Measurements from ENCODE around the gene DNAH11. TPM values are rescaled to one million over a fixed set of nuclear protein-coding genes. Genes with fewer than 3 reads are reported as not detected.

Gene DNAH11
- total and polyA plus RNA-seq, 2 donors (not counting 1 experiment from before 2014, with no cell fraction given) = 0.33 to 0.34 TPM

GRCh38 chr7:21550076-21550475 lies 7.2 kb downstream of the DNAH11 start:
- H3K27me3 ChIP-seq (ENCODE audit: control insufficient read depth, insufficient read depth, low read length) = no peaks in the 10 kb centered on the region
- no peaks in the 10 kb centered on the region for H3K4me1 ChIP-seq (ENCODE audit: control insufficient read depth, extremely low read depth, insufficient read depth, low read length)
- H3K9me3 ChIP-seq (ENCODE audit: control insufficient read depth, insufficient read depth, low read depth, low read length) = no peaks in the 10 kb centered on the region
- no peak for DNase-seq (ENCODE audit: low read depth in 2 of 2)
- no peak overlapping the region for H3K4me3 ChIP-seq (replicated peaks in 1 of 4; ENCODE audit: control extremely low read depth in 1 of 4, insufficient read depth in 1 of 4, low read depth in 3 of 4, low read length in 4 of 4)
- no peaks in the 10 kb centered on the region for H3K36me3 ChIP-seq (ENCODE audit: control insufficient read depth, insufficient read depth, low read length)
- no peaks in the 10 kb centered on the region for H4K20me1 ChIP-seq (ENCODE audit: control insufficient read depth, extremely low read depth, insufficient read depth, low read length)
- H3K4me2 ChIP-seq (ENCODE audit: extremely low read depth, insufficient read depth, low read length) = no peak overlapping the region
- H3K9ac ChIP-seq (ENCODE audit: insufficient read depth, low read length) = no peak overlapping the region
- TF ChIP-seq, protein P1, sequence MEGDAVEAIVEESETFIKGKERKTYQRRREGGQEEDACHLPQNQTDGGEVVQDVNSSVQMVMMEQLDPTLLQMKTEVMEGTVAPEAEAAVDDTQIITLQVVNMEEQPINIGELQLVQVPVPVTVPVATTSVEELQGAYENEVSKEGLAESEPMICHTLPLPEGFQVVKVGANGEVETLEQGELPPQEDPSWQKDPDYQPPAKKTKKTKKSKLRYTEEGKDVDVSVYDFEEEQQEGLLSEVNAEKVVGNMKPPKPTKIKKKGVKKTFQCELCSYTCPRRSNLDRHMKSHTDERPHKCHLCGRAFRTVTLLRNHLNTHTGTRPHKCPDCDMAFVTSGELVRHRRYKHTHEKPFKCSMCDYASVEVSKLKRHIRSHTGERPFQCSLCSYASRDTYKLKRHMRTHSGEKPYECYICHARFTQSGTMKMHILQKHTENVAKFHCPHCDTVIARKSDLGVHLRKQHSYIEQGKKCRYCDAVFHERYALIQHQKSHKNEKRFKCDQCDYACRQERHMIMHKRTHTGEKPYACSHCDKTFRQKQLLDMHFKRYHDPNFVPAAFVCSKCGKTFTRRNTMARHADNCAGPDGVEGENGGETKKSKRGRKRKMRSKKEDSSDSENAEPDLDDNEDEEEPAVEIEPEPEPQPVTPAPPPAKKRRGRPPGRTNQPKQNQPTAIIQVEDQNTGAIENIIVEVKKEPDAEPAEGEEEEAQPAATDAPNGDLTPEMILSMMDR (conservative IDR thresholded peaks at IDR 0.05 in 1 of 2, IDR thresholded peaks at IDR 0.05 in 1 of 2; ENCODE audit: low read depth in 1 of 2, low read length in 2 of 2) = no peak
- TF ChIP-seq EZH2 (IDR thresholded peaks at IDR 0.05; ENCODE audit: low read length, missing control alignments) = no peak
- H3K27ac ChIP-seq (ENCODE audit: insufficient read depth, low read length) = no peak overlapping the region
- no peaks in the 10 kb centered on the region for H3K79me2 ChIP-seq (ENCODE audit: control insufficient read depth, insufficient read depth, low read length)
- no peak overlapping the region for H2AFZ ChIP-seq (ENCODE audit: low read length)

DNA sequence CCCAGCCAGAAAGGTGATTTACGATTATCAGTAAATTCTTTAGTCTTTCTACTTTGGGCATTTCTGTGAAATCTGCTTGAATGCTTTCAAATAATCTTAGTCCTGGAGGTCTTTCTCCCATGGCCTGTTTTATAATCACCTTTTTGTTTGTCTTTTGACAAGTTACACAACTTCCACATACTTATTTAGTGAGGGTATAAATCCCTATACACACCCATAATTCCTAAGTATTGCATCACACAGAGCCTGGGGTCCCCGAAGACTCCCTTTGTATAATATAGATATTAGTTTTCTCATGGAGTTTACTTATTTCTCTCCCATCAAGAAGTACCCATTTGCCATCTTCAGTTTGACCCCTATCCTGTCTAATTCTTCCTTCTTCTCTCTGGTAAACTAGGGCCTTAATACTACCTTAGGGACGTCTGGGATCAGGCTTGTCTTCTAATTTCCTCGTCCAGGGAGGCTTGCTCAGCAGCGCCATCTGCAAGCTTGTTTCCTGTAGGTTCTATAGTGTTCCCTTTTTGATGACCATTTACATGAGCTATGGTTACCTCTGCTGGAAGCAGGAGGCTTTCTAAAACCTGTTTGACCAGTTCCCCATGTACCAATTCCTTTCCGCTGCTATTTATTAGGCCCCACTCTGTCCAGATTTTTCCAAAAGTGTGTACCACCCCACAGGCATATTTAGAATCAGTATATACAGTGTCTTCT lies 8.1 kb downstream of the DNAH11 start:
- no peak overlapping the region for H3K27ac ChIP-seq (ENCODE audit: insufficient read depth, low read length)
- no peak for DNase-seq (ENCODE audit: low read depth in 2 of 2)
- no peak overlapping the region for H3K9ac ChIP-seq (ENCODE audit: insufficient read depth, low read length)

DNA sequence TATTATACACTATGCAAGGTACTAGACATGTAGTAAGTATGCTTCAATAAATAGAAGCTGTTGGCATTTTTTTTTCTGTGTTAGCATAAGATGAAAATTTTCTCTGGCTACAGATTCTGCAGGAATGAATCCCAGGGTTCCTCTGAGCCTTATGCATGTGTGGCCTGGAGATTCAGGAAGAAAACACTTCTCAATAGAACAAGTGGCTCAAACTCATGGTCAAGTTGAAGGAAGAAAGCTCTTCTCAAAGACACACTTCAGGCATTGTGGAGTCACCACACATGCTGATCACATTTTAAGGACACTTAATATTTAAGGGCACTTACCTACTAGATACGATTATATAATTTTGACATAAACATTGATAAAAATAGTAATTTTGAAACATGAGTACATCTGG lies 19.5 kb downstream of the DNAH11 start:
- H3K9ac ChIP-seq (ENCODE audit: insufficient read depth, low read length) = no peak overlapping the region
- no peaks in the 10 kb centered on the region for H4K20me1 ChIP-seq (ENCODE audit: control insufficient read depth, extremely low read depth, insufficient read depth, low read length)
- H3K27ac ChIP-seq (ENCODE audit: insufficient read depth, low read length) = no peak overlapping the region
- no peak overlapping the region for H3K4me2 ChIP-seq (ENCODE audit: extremely low read depth, insufficient read depth, low read length)
- no peaks in the 10 kb centered on the region for H3K9me3 ChIP-seq (ENCODE audit: control insufficient read depth, insufficient read depth, low read depth, low read length)
- no peaks in the 10 kb centered on the region for H3K36me3 ChIP-seq (ENCODE audit: control insufficient read depth, insufficient read depth, low read length)
- DNase-seq (ENCODE audit: low read depth in 2 of 2) = no peak
- TF ChIP-seq, protein P1 (conservative IDR thresholded peaks at IDR 0.05 in 1 of 2, IDR thresholded peaks at IDR 0.05 in 1 of 2; ENCODE audit: low read depth in 1 of 2, low read length in 2 of 2) = no peak
- no peak for TF ChIP-seq EZH2 (IDR thresholded peaks at IDR 0.05; ENCODE audit: low read length, missing control alignments)
- no peaks in the 10 kb centered on the region for H3K27me3 ChIP-seq (ENCODE audit: control insufficient read depth, insufficient read depth, low read length)
- no peaks in the 10 kb centered on the region for H3K4me1 ChIP-seq (ENCODE audit: control insufficient read depth, extremely low read depth, insufficient read depth, low read length)
- no peaks in the 10 kb centered on the region for H3K79me2 ChIP-seq (ENCODE audit: control insufficient read depth, insufficient read depth, low read length)
- no peak overlapping the region for H3K4me3 ChIP-seq (replicated peaks in 1 of 4; ENCODE audit: control extremely low read depth in 1 of 4, insufficient read depth in 1 of 4, low read depth in 3 of 4, low read length in 4 of 4)
- no peak overlapping the region for H2AFZ ChIP-seq (ENCODE audit: low read length)

More for the DNA sequence above, 8.1 kb downstream of the DNAH11 start:
- Histone ChIP-seq H3K4me2 (ENCODE audit: extremely low read depth, insufficient read depth, low read length) (no peak overlapping the region), H3K4me1 (ENCODE audit: control insufficient read depth, extremely low read depth, insufficient read depth, low read length) (no peaks in the 10 kb centered on the region), H4K20me1 (ENCODE audit: control insufficient read depth, extremely low read depth, insufficient read depth, low read length) (no peaks in the 10 kb centered on the region), H3K36me3 (ENCODE audit: control insufficient read depth, insufficient read depth, low read length) (no peaks in the 10 kb centered on the region), H3K9me3 (ENCODE audit: control insufficient read depth, insufficient read depth, low read depth, low read length) (no peaks in the 10 kb centered on the region), H3K79me2 (ENCODE audit: control insufficient read depth, insufficient read depth, low read length) (no peaks in the 10 kb centered on the region), H3K4me3 (replicated peaks in 1 of 4; ENCODE audit: control extremely low read depth in 1 of 4, insufficient read depth in 1 of 4, low read depth in 3 of 4, low read length in 4 of 4) (no peak overlapping the region), H2AFZ (ENCODE audit: low read length) (no peak overlapping the region), H3K27me3 (ENCODE audit: control insufficient read depth, insufficient read depth, low read length) (no peaks in the 10 kb centered on the region)
- no peak for TF ChIP-seq EZH2 (IDR thresholded peaks at IDR 0.05; ENCODE audit: low read length, missing control alignments)
- TF ChIP-seq, protein P1 (conservative IDR thresholded peaks at IDR 0.05 in 1 of 2, IDR thresholded peaks at IDR 0.05 in 1 of 2; ENCODE audit: low read depth in 1 of 2, low read length in 2 of 2) = no peak

Data from fibroblast of lung (primary cell).